Cardiac fibroblast (primary cell): ENCODE results near the gene NUDT2.
A peak's percentile ranks its signal among the peaks of the same experiment; 100 is the strongest.

Experiments
- DNase-seq, 2 donors: peaks; one replicate each; pipeline versions ENCODE4 v3.0.0 to v3.0.0-alpha.2; 2010; ENCODE audit warnings: low read depth in 2 of 2
- H3K4me3 ChIP-seq, 2 donors: replicated peaks in 1 of 2; 1 replicate in 1 of 2; 2 replicates in 1 of 2; pipeline ENCODE4 v1.5.1; 2011; ENCODE audit warnings: low read depth in 2 of 2, low read length in 2 of 2, mild to moderate bottlenecking in 2 of 2, moderate library complexity in 1 of 2
- TF ChIP-seq, protein P1 (sequence below): IDR thresholded peaks from one replicate; pipeline ENCODE4 v1.5.1; 2011; ENCODE audit warnings: low read depth, mild to moderate bottlenecking, low read length, inconsistent platforms

NUDT2 gene

GRCh38 chr9:34374905-34375552 lies 45.7 kb downstream of the NUDT2 start:
- no peak overlapping the region for H3K4me3 ChIP-seq
- TF ChIP-seq, protein P1, sequence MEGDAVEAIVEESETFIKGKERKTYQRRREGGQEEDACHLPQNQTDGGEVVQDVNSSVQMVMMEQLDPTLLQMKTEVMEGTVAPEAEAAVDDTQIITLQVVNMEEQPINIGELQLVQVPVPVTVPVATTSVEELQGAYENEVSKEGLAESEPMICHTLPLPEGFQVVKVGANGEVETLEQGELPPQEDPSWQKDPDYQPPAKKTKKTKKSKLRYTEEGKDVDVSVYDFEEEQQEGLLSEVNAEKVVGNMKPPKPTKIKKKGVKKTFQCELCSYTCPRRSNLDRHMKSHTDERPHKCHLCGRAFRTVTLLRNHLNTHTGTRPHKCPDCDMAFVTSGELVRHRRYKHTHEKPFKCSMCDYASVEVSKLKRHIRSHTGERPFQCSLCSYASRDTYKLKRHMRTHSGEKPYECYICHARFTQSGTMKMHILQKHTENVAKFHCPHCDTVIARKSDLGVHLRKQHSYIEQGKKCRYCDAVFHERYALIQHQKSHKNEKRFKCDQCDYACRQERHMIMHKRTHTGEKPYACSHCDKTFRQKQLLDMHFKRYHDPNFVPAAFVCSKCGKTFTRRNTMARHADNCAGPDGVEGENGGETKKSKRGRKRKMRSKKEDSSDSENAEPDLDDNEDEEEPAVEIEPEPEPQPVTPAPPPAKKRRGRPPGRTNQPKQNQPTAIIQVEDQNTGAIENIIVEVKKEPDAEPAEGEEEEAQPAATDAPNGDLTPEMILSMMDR, result no peak
- no peak for DNase-seq

DNA sequence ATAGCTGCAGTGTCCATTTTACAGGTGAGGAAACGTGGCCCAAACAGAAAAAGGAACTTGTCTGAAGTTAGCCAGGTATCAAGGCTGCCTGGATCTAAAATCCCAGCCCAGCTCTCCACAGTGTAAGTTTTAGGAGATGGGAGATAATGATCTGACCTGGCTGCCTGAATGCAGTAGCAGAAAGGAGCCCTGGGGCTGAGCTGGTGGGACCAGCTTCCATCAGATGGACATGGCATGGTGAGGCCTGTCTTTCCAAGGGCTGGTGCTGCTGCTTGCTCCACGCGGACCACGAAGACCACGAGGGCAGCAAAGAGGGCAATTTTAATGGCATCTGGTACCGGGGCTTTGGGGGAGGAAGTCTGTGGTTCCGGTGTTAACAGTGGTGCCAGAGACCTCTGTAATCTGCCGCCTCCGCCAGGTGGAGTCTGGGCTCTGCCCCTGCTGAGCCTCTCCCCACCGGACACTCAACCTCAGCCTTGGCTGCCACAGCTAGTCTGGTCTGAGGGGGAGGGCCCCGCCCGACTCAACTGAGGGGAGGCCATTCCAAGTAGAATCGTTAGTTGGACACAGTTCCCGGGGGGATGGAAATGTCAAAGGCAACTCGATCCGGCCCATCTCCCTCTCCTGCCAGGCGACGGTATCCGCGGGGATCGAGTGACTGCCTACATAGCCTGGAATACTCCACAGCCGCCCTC lies 46.7 kb downstream of the NUDT2 start:
- TF ChIP-seq, protein P1, result no peak
- peak overlapping the region; percentile 73 to 81 for H3K4me3 ChIP-seq
- peak in 1 of 2 donors; percentile 17 for DNase-seq

DNA sequence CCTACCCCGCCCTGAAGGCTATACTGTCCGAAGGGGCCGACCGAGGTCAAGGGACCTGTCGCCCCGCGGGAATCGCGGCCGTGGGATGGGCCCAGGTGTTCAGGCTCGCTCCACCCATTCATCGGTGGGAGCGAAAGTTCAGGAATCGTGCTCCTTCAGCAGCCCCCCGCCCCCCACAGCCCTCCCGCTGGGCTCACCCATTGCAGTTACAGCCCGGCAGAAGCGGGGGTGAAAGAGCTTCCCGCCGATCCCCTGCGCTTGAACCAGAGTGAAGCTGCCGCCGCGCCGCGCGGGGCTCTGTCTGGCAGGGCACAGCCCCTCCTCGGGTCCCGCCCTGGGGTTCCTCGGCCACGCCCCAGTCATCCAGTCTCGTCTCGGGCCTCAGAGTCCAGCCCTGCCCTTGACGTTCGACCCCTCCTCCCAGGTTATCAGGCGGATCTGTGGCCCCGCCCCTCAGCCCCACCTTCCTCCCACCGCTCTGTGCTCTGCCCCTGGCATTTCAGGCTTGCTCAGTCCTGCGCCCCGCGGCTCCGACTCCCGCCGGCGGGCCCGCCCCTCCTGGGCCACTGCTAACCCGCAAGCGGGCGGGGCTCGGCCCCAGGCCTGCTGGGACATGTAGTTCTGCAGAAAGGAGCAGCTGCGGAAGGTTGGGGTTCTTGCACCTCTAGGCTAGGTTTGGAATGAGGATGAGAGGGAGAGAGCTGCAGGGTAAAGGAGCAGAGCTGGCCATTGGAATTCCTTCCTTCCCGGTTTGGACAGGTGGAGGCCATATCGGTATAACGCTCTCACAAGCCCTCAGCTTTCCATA lies 47.4 kb downstream of the NUDT2 start, which contains the start of gene MYORG:
MYORG (minus strand) TSS at position 303 of the 808 bp plus-strand sequence. CDS start 3,955 bp downstream, outside the sequence.
- peak; percentile 84 to 87 for DNase-seq
- TF ChIP-seq, protein P1, result no peak

GRCh38 chr9:34377404-34377746 lies 48.0 kb downstream of the NUDT2 start:
- peak in 1 of 2 donors; percentile 15 for DNase-seq
- TF ChIP-seq, protein P1, result no peak
- H3K4me3 ChIP-seq, result peak overlapping the region; percentile 73 to 81

More for the DNA sequence above, 47.4 kb downstream of the NUDT2 start, which contains the start of gene MYORG:
- H3K4me3 ChIP-seq, result peak within 1 kb of the TSS; percentile 73 to 81

DNA sequence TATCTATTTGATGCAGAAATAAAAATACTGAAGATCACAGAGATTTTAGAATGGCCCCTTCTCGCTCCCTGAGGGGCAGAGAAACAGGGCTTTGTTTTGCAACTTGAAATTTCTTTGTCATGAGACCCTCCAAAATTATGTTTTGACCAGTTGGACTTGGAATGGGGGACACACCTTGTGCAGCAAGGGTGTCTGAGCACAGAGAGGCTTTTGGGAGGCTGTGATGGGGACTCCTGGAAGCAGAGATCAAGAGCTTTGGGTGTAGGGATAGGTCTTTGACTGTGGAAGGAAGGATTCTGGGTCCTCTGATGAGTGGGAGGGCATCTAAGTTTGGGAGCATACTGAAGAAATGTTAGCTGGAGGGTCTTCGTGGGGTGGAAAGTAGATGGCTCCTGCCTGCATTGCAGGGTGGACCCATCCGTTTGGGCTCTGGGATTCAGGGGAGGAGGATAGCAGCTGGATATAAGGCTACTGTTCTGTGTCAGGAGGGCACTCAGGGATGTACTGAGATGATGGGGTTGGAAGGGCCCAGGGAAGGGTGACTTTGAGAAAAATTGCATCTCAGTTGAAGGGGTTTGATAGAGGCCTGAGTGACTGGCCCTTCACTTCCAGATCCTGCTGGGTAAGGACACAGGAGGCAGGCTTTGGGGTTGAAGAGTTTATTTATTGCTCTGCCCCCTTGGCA lies 49.1 kb downstream of the NUDT2 start:
- H3K4me3 ChIP-seq, result no peak overlapping the region
- no peak for DNase-seq
- TF ChIP-seq, protein P1, result no peak

DNA sequence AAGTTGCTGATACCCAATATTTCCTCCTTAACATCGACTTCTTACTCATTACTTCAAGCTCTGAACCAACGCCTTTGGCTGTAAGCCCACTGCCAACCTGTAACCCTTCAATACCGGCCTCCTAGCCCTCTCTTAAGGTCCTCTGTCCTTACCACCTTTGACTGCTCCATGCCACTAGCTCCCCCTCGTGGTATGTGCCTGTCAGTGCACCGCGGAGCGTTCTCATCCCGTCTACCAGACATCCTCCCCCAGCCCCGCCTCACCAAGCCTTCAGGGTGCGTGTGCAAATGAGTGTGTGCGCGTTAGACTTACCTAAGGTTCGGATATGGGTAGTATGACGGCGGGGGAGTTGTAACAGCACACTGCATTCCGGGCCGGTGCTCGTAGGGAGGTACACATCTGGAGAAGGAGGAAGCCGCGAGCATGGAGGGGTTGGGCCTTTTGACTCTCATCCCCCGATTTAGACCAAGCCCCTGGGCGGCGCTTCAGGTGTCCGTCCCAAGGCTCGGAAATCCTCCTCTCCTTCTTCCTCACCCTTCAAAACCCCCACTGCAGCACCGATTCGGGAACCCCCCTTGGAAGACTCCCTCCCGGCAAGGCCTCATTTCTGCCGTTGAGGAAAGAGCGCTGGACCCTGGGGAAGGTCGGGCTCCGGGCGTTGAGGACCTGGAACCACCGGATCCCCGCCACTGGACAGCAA lies 50.1 kb downstream of the NUDT2 start:
- TF ChIP-seq, protein P1, result peak; percentile 99
- H3K4me3 ChIP-seq, result peak overlapping the region; percentile 16 to 47
- DNase-seq, result peak; percentile 88 to 89
